HCT116 (cell line): ENCODE results near the gene IGFL4.

Experiments
- ELF1 ChIP-seq: IDR thresholded peaks from 2 replicates; pipeline ENCODE4 v1.6.1; 2012; ENCODE audit warnings: low read depth, borderline replicate concordance
- MAX ChIP-seq: IDR thresholded peaks from 2 replicates; pipeline ENCODE4 v1.6.1; 2012

GRCh38 chr19:46015687-46016425 is 24.9 kb downstream of the IGFL4 start:
- TF ChIP-seq MAX (no peak), ELF1 (no peak)
